MM.1S (cell line): ENCODE measurements around the gene PGBD5.

ENCODE experiments used
- DNase-seq: peaks from one replicate; pipeline ENCODE4 v3.0.0-alpha.2; 2015
- H2AFZ ChIP-seq: fragments of 300-600 bp; sonication (generic); 2 replicates; pipeline ENCODE4 v1.6.0; 2016; ENCODE audit warnings: antibody characterized with exemption, low read length
- H3F3A ChIP-seq: fragments of 300-600 bp; sonication (generic); 2 replicates; pipeline ENCODE4 v1.6.1; 2016; ENCODE audit warnings: mild to moderate bottlenecking, antibody characterized with exemption, low read length, moderate library complexity, mixed read lengths; ENCODE audit not compliant: insufficient read depth
- H3K27ac ChIP-seq: fragments of 300-600 bp; sonication (generic); 2 replicates; pipeline ENCODE4 v1.5.1; 2016; ENCODE audit warnings: mild to moderate bottlenecking, low read length
- H3K27me3 ChIP-seq: fragments of 300-600 bp; sonication (generic); replicated peaks from 2 replicates; pipeline ENCODE4 v1.6.0; 2016; ENCODE audit warnings: low read length; ENCODE audit not compliant: insufficient read depth
- H3K36me3 ChIP-seq: fragments of 300-600 bp; sonication (generic); replicated peaks from 2 replicates; pipeline ENCODE4 v1.6.1; 2016; ENCODE audit warnings: mild to moderate bottlenecking, low read length, mixed read lengths; ENCODE audit not compliant: insufficient read depth
- H3K4me1 ChIP-seq: fragments of 300-600 bp; sonication (generic); 2 replicates; pipeline ENCODE4 v1.6.1; 2016; ENCODE audit warnings: low read length, mixed read lengths
- H3K4me2 ChIP-seq: fragments of 300-600 bp; sonication (generic); 2 replicates; pipeline ENCODE4 v1.6.0; 2016; ENCODE audit warnings: low read depth, low read length
- H3K4me3 ChIP-seq: fragments of 300-600 bp; sonication (generic); 2 replicates; pipeline ENCODE4 v1.5.1; 2016; ENCODE audit warnings: low read length, mixed read lengths
- H3K79me2 ChIP-seq: fragments of 300-600 bp; sonication (generic); 2 replicates; pipeline ENCODE4 v1.6.1; 2016; ENCODE audit warnings: mixed run types, low read length, mixed read lengths
- H3K9ac ChIP-seq: fragments of 300-600 bp; sonication (generic); 2 replicates; pipeline ENCODE4 v1.6.1; 2016; ENCODE audit warnings: low read length, mixed read lengths
- H3K9me2 ChIP-seq: fragments of 300-600 bp; sonication (generic); replicated peaks from 2 replicates; pipeline ENCODE4 v1.6.1; 2016; ENCODE audit warnings: mild to moderate bottlenecking, low read length, mixed read lengths; ENCODE audit not compliant: insufficient read depth
- H3K9me3 ChIP-seq: fragments of 300-600 bp; sonication (generic); replicated peaks from 2 replicates; pipeline ENCODE4 v1.6.1; 2016; ENCODE audit warnings: mild to moderate bottlenecking, low read length, mixed read lengths; ENCODE audit not compliant: insufficient read depth
- H4K20me1 ChIP-seq: fragments of 300-600 bp; sonication (generic); 2 replicates; pipeline ENCODE4 v1.6.1; 2016; ENCODE audit warnings: mild to moderate bottlenecking, low read length, moderate library complexity, mixed read lengths; ENCODE audit not compliant: insufficient read depth
- EZH2 ChIP-seq: fragments of 300-600 bp; sonication (generic); optimal IDR thresholded peaks from 2 replicates; pipeline ENCODE3; 2017; ENCODE audit warnings: low read depth, mild to moderate bottlenecking, antibody characterized with exemption, low read length, mixed read lengths
- EZH2phosphoT487 ChIP-seq: fragments of 300-600 bp; sonication (generic); IDR thresholded peaks from 2 replicates; pipeline ENCODE4 v1.6.1; 2018; ENCODE audit warnings: antibody characterized with exemption, low read length
- TF ChIP-seq, protein P1 (sequence below): fragments of 300-600 bp; sonication (generic); IDR thresholded peaks from 2 replicates; pipeline ENCODE4 v1.5.1; 2016; ENCODE audit warnings: antibody characterized with exemption, low read length, mixed read lengths

The PGBD5 gene

DNA sequence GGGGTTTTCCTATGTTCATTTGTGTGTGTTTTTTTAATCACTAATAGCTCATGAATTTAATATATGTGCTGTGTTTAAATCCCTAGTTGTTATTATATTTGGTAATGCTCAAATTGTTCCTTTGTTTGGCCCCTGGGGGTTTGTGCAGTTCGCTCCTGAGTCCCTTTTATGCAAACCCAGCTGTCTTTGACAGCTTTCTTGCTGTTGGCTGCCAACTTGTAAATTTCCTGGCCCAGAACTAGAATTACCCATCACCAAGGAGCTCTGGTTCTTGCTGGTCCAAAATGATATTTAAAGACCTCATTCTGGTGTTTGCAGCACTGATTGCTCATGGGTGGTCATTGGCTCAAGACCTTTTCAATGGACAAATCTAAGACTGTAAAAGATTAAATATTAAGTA lies 39.6 kb upstream of the PGBD5 start:
- no peak overlapping the region for H3K27ac ChIP-seq
- H3K9me2 ChIP-seq = no peaks in the 10 kb centered on the region
- H4K20me1 ChIP-seq = no peaks in the 10 kb centered on the region
- no peak overlapping the region for H3K4me2 ChIP-seq
- H3K27me3 ChIP-seq = no peaks in the 10 kb centered on the region
- no peak overlapping the region for H3K9ac ChIP-seq
- H3K9me3 ChIP-seq = no peaks in the 10 kb centered on the region
- no peak overlapping the region for H2AFZ ChIP-seq
- no peaks in the 10 kb centered on the region for H3K79me2 ChIP-seq
- H3K4me1 ChIP-seq = no peaks in the 10 kb centered on the region
- H3K4me3 ChIP-seq = no peak overlapping the region
- TF ChIP-seq EZH2 (no peak), EZH2phosphoT487 (no peak)
- TF ChIP-seq, protein P1, sequence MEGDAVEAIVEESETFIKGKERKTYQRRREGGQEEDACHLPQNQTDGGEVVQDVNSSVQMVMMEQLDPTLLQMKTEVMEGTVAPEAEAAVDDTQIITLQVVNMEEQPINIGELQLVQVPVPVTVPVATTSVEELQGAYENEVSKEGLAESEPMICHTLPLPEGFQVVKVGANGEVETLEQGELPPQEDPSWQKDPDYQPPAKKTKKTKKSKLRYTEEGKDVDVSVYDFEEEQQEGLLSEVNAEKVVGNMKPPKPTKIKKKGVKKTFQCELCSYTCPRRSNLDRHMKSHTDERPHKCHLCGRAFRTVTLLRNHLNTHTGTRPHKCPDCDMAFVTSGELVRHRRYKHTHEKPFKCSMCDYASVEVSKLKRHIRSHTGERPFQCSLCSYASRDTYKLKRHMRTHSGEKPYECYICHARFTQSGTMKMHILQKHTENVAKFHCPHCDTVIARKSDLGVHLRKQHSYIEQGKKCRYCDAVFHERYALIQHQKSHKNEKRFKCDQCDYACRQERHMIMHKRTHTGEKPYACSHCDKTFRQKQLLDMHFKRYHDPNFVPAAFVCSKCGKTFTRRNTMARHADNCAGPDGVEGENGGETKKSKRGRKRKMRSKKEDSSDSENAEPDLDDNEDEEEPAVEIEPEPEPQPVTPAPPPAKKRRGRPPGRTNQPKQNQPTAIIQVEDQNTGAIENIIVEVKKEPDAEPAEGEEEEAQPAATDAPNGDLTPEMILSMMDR = no peak
- no peak for DNase-seq
- no peaks in the 10 kb centered on the region for H3K36me3 ChIP-seq
- H3F3A ChIP-seq = no peaks in the 10 kb centered on the region

DNA sequence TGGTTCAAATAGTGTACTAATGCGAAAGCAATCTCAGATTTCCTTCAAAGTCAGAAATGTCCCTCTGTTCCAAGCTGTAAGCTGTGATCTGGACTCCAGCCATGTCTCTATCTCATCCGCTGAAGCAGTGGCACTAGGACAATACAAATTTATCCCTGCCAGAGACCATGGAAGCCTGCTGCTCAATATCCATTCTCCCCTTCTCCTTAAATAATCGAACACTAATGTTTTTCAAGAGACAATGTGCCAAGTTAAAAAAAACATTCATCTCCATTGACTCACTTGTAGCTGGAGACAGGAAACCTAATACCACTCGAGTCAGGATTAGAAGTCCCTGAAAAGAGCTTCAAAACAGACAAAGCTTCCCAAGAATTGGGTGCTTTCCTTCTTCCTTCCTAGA lies 38.5 kb upstream of the PGBD5 start:
- Histone ChIP-seq H2AFZ (no peak overlapping the region), H3K79me2 (no peaks in the 10 kb centered on the region), H3K4me1 (no peaks in the 10 kb centered on the region), H3K36me3 (no peaks in the 10 kb centered on the region), H3K9me2 (no peaks in the 10 kb centered on the region), H3K9ac (no peak overlapping the region), H4K20me1 (no peaks in the 10 kb centered on the region), H3F3A (no peaks in the 10 kb centered on the region), H3K27ac (no peak overlapping the region), H3K4me2 (no peak overlapping the region), H3K4me3 (no peak overlapping the region), H3K9me3 (no peaks in the 10 kb centered on the region), H3K27me3 (no peaks in the 10 kb centered on the region)
- no peak for DNase-seq
- no peak for TF ChIP-seq EZH2phosphoT487
- TF ChIP-seq EZH2 = no peak
- TF ChIP-seq, protein P1 = no peak

DNA sequence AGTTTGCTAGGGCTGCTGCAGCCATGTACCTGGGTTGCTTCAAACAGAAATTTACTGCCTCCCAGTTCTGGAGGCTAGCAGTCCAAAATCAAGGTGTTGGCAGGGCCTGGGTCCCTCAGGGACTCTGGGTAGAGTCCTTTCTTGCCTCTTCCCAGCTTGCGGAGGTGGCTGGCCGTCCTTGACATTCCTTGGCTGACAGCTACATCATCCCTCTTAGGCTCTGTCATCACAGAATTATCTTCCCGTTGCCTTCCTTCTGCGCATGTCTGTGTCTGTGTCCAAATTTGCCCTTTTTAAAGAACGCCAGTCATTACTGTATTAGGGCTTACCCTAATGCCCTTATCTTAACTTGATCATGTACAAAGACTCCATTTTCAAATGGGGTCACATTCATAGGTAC lies 37.6 kb upstream of the PGBD5 start:
- H3F3A ChIP-seq = no peaks in the 10 kb centered on the region
- no peak for DNase-seq
- no peaks in the 10 kb centered on the region for H3K9me2 ChIP-seq
- H3K9ac ChIP-seq = no peak overlapping the region
- no peaks in the 10 kb centered on the region for H3K4me1 ChIP-seq
- no peaks in the 10 kb centered on the region for H3K79me2 ChIP-seq
- H3K4me2 ChIP-seq = no peak overlapping the region
- no peak overlapping the region for H3K27ac ChIP-seq
- H3K36me3 ChIP-seq = no peaks in the 10 kb centered on the region
- TF ChIP-seq EZH2phosphoT487 = no peak
- TF ChIP-seq, protein P1 = no peak
- TF ChIP-seq EZH2 = no peak
- H3K9me3 ChIP-seq = no peaks in the 10 kb centered on the region
- no peaks in the 10 kb centered on the region for H3K27me3 ChIP-seq
- H4K20me1 ChIP-seq = no peaks in the 10 kb centered on the region
- H2AFZ ChIP-seq = no peak overlapping the region
- H3K4me3 ChIP-seq = no peak overlapping the region
